Measurements from ENCODE around the gene DNMT3A. TPM values are rescaled to one million over a fixed set of nuclear protein-coding genes. Genes with fewer than 3 reads are reported as not detected.

DNMT3A gene
- total and polyA plus RNA-seq, 2 of the 8 experiments (the other 6 are each of a cell fraction or from before 2014, with no cell fraction given), result 33.6 to 178 TPM

DNA sequence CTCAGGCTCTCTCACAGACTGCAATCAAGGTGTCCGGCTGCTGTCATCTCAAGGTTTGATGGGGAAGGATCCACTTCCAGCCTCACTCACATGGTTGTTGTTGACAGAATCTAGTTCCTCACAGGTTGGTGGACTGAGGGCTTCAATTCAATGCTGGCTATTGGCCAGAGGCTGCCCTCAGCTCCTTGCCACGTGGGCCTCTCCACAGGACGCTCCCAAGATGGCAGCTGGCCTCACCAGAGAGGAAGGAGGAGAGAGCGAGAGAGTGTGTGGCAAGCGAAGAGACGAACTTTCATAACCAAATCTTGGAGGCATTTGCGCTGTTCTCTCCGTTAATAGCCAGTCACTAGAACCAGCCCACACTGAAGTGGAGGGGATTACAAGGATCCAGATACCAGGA lies 13.5 kb upstream of the DNMT3A start (continued):
- TF ChIP-seq SP1 (IDR thresholded peaks at IDR 0.05; ENCODE audit: low read depth, low read length) (no peak), SIN3A (conservative IDR thresholded peaks at IDR 0.05 in 1 of 2, IDR thresholded peaks at IDR 0.05 in 1 of 2; ENCODE audit: low read depth in 1 of 2, low read length in 2 of 2) (no peak), TBP (IDR thresholded peaks at IDR 0.05; ENCODE audit: low read depth, low read length) (no peak)
